Mucosa of stomach (tissue), 1 donor: Measurements from ENCODE around the gene HTR2B.

Experiments used
- H3K27me3 ChIP-seq: one replicate; pipeline ENCODE4 v1.7.0; 2013; ENCODE audit warnings: mild to moderate bottlenecking, low read length; ENCODE audit not compliant: control insufficient read depth, insufficient read depth
- H3K36me3 ChIP-seq: one replicate; pipeline ENCODE4 v1.7.0; 2013; ENCODE audit warnings: low read length; ENCODE audit not compliant: control insufficient read depth, insufficient read depth
- H3K4me1 ChIP-seq: one replicate; pipeline ENCODE4 v1.7.0; 2013; ENCODE audit warnings: mild to moderate bottlenecking, low read length; ENCODE audit not compliant: control insufficient read depth, insufficient read depth
- H3K4me3 ChIP-seq: one replicate; pipeline ENCODE4 v1.7.0; 2013; ENCODE audit warnings: low read length
- H3K9ac ChIP-seq: one replicate; pipeline ENCODE4 v1.7.0; 2013; ENCODE audit warnings: mild to moderate bottlenecking, low read length, moderate library complexity
- H3K9me3 ChIP-seq: one replicate; pipeline ENCODE4 v1.7.0; 2013; ENCODE audit warnings: mild to moderate bottlenecking, low read length, moderate library complexity; ENCODE audit not compliant: control insufficient read depth
- donor health status: Pancreatic carcinoma.

HTR2B gene

GRCh38 chr2:231129216-231129615 lies 4.4 kb upstream of the HTR2B start:
- Histone ChIP-seq H3K9me3 (no peaks in the 10 kb centered on the region), H3K4me3 (no peak overlapping the region), H3K36me3 (no peaks in the 10 kb centered on the region), H3K27me3 (no peaks in the 10 kb centered on the region), H3K9ac (no peak overlapping the region), H3K4me1 (peaks cover 29% of the 10 kb centered on the region)

GRCh38 chr2:231128541-231128940 lies 3.7 kb upstream of the HTR2B start:
- no peak overlapping the region for H3K4me3 ChIP-seq
- H3K27me3 ChIP-seq, result no peaks in the 10 kb centered on the region
- H3K9me3 ChIP-seq, result no peaks in the 10 kb centered on the region
- H3K9ac ChIP-seq, result no peak overlapping the region
- no peaks in the 10 kb centered on the region for H3K36me3 ChIP-seq
- peaks cover 35% of the 10 kb centered on the region for H3K4me1 ChIP-seq

GRCh38 chr2:231127936-231128335 lies 3.1 kb upstream of the HTR2B start:
- no peaks in the 10 kb centered on the region for H3K36me3 ChIP-seq
- no peak overlapping the region for H3K9ac ChIP-seq
- peaks cover 40% of the 10 kb centered on the region for H3K4me1 ChIP-seq
- H3K4me3 ChIP-seq, result no peak overlapping the region
- no peaks in the 10 kb centered on the region for H3K9me3 ChIP-seq
- H3K27me3 ChIP-seq, result no peaks in the 10 kb centered on the region

GRCh38 chr2:231127480-231127879 lies 2.6 kb upstream of the HTR2B start:
- no peaks in the 10 kb centered on the region for H3K27me3 ChIP-seq
- H3K9me3 ChIP-seq, result no peaks in the 10 kb centered on the region
- no peak overlapping the region for H3K4me3 ChIP-seq
- H3K4me1 ChIP-seq, result peaks cover 38% of the 10 kb centered on the region
- H3K9ac ChIP-seq, result no peak overlapping the region
- H3K36me3 ChIP-seq, result no peaks in the 10 kb centered on the region

- Histone ChIP-seq H3K36me3 (no peaks in the 10 kb centered on the region), H3K4me3 (no peak overlapping the region), H3K27me3 (no peaks in the 10 kb centered on the region), H3K9me3 (no peaks in the 10 kb centered on the region), H3K9ac (no peak overlapping the region), H3K4me1 (peaks cover 37% of the 10 kb centered on the region)
These were observed 1.3 kb upstream of the HTR2B start for GRCh38 chr2:231126123-231126522.

GRCh38 chr2:231123362-231123898 lies 1.4 kb downstream of the HTR2B start:
- H3K27me3 ChIP-seq, result no peaks in the 10 kb centered on the region
- H3K9me3 ChIP-seq, result no peaks in the 10 kb centered on the region
- H3K9ac ChIP-seq, result no peak overlapping the region
- H3K36me3 ChIP-seq, result no peaks in the 10 kb centered on the region
- H3K4me1 ChIP-seq, result peaks cover 28% of the 10 kb centered on the region
- no peak overlapping the region for H3K4me3 ChIP-seq

GRCh38 chr2:231118614-231118942 lies 6.3 kb downstream of the HTR2B start:
- H3K27me3 ChIP-seq, result no peaks in the 10 kb centered on the region
- H3K9me3 ChIP-seq, result no peaks in the 10 kb centered on the region
- H3K4me3 ChIP-seq, result no peak overlapping the region
- H3K36me3 ChIP-seq, result no peaks in the 10 kb centered on the region
- H3K9ac ChIP-seq, result no peak overlapping the region
- H3K4me1 ChIP-seq, result peaks cover 5% of the 10 kb centered on the region

GRCh38 chr2:231117922-231118613 lies 6.8 kb downstream of the HTR2B start:
- Histone ChIP-seq H3K9me3 (no peaks in the 10 kb centered on the region), H3K9ac (no peak overlapping the region), H3K4me3 (no peak overlapping the region), H3K27me3 (no peaks in the 10 kb centered on the region), H3K4me1 (peaks cover under 1% of the 10 kb centered on the region), H3K36me3 (no peaks in the 10 kb centered on the region)

- H3K9ac ChIP-seq, result no peak overlapping the region
- no peaks in the 10 kb centered on the region for H3K4me1 ChIP-seq
- no peaks in the 10 kb centered on the region for H3K27me3 ChIP-seq
- H3K9me3 ChIP-seq, result no peaks in the 10 kb centered on the region
- no peaks in the 10 kb centered on the region for H3K36me3 ChIP-seq
- no peak overlapping the region for H3K4me3 ChIP-seq
These were observed 7.7 kb downstream of the HTR2B start for GRCh38 chr2:231117148-231117547.

- Histone ChIP-seq H3K9me3 (no peaks in the 10 kb centered on the region), H3K9ac (no peak overlapping the region), H3K4me1 (no peaks in the 10 kb centered on the region), H3K27me3 (no peaks in the 10 kb centered on the region), H3K4me3 (no peak overlapping the region), H3K36me3 (no peaks in the 10 kb centered on the region)
These were observed 9.2 kb downstream of the HTR2B start for GRCh38 chr2:231115651-231116050.

GRCh38 chr2:231113489-231113888 lies 11.4 kb downstream of the HTR2B start:
- no peaks in the 10 kb centered on the region for H3K27me3 ChIP-seq
- no peak overlapping the region for H3K9ac ChIP-seq
- no peaks in the 10 kb centered on the region for H3K4me1 ChIP-seq
- H3K4me3 ChIP-seq, result no peak overlapping the region
- no peaks in the 10 kb centered on the region for H3K36me3 ChIP-seq
- no peaks in the 10 kb centered on the region for H3K9me3 ChIP-seq

GRCh38 chr2:231111987-231112386 lies 12.9 kb downstream of the HTR2B start:
- H3K4me1 ChIP-seq, result no peaks in the 10 kb centered on the region
- no peaks in the 10 kb centered on the region for H3K9me3 ChIP-seq
- H3K27me3 ChIP-seq, result no peaks in the 10 kb centered on the region
- H3K9ac ChIP-seq, result no peak overlapping the region
- no peak overlapping the region for H3K4me3 ChIP-seq
- H3K36me3 ChIP-seq, result no peaks in the 10 kb centered on the region

- H3K9ac ChIP-seq, result no peak overlapping the region
- H3K9me3 ChIP-seq, result no peaks in the 10 kb centered on the region
- H3K27me3 ChIP-seq, result no peaks in the 10 kb centered on the region
- no peaks in the 10 kb centered on the region for H3K36me3 ChIP-seq
- no peak overlapping the region for H3K4me3 ChIP-seq
- H3K4me1 ChIP-seq, result no peaks in the 10 kb centered on the region
These were observed 14.3 kb downstream of the HTR2B start for GRCh38 chr2:231110551-231110950.
